Effector CD4-positive, alpha-beta T cell (primary cell): ENCODE results near the gene TNIK.
"Not testable (repeated sequence)": the region's sequence is repeated elsewhere in the genome, so short reads cannot be mapped to it uniquely, and the experiment has no call there.

ENCODE experiments used
- DNase-seq: peaks from one replicate; pipeline ENCODE4 v3.0.0-alpha.2; 2020

The TNIK gene

DNA sequence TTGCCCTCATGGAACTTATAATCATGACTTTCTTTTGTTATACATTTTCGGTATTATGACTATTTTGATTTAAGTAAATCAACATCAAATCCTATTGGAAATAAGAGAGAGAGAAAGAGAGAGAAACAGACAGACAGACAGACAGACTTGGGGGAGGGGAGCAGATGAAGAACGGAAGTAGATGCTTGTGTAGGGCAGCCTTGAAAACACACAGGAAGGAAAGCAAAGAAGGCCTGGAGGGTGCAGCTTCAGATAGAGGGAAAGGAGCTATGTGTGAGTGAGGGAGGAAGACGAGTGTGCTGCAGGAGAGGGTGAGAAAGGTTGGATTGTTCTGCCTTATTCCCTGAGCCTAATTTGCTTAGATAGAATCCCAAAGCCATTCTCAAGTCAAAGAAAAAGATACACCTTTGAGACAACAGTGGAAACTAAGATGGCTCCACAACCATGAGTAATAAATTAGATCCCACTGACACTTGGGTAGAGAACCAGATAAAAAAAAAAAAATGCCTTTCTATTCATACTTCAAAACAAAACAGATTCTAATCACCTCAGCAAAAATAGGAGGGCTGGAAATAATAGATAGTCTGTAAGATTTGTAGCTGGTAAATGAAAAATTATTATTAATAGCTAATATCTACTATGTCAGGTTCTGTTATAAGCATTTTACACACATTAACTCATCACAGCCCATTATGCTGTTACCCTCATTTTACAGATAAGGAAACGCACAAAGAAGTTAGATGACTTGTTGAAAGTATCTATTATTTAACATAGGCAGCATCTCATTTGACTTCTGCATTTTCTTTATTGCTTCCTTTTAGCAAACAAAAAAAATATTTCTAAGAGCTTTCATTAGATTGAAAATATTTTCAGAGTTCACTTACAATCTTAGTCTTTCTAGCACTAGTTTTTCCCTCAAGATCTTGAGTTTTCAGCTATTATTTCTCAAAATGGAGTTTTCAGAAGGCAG is 214.1 kb downstream of the TNIK start:
- DNase-seq, result no peak

GRCh38 chr3:171242951-171243350 is 217.3 kb downstream of the TNIK start:
- no peak for DNase-seq

DNA sequence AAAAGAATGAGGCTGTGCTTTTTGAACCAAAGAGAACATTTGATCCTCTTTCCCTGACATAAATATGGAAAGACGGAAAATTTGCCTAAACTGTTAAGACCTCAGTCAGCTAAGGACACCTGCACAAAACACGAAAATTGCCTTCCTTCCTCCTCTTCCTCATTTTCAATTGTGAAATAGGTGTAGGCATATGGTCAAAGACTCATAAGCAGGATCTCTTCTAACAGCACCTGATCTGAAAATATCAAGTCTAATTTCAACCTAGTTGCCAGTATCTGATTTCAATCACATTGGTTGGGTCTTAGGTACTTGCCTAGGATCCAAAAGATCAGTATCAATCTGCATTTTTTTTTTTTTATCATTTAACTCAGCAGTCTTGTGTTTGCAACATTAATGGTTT is 218.0 kb downstream of the TNIK start:
- DNase-seq, result no peak

DNA sequence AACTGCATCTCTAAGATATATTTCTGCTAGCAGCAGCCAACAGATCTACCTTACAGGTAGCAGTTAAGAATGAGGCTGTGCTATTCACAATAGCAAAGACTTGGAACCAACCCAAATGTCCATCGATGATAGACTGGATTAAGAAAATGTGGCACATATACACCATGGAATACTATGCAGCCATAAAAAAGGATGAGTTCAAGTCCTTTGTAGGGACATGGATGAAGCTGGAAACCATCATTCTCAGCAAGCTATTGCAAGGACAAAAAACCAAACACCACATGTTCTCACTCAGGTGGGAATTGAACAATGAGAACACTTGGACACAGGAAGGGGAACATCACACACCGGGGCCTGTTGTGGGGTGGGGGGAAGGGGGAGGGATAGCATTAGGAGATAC is 218.6 kb downstream of the TNIK start:
- not testable (repeated sequence) for DNase-seq

DNA sequence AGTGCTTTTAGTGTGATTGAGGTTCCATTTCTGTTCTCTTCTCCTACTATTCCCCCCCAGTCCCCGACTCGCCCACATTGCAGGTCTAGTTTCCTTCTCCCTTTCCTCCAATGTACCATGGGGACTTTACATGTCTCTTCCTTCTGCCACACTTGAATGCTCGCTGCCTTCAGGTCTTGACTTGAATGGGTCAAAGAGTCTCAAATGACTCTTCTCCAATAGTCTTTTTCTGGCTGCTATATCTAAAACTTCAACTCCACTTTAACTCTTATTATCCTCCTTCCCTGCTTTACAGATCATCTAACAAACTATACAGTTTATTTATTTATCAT is 219.7 kb downstream of the TNIK start:
- DNase-seq, result no peak

GRCh38 chr3:171239757-171240503 is 220.3 kb downstream of the TNIK start:
- no peak for DNase-seq

GRCh38 chr3:171237009-171237385 is 223.2 kb downstream of the TNIK start:
- no peak for DNase-seq

GRCh38 chr3:171236265-171237008 is 223.8 kb downstream of the TNIK start:
- DNase-seq, result no peak

DNA sequence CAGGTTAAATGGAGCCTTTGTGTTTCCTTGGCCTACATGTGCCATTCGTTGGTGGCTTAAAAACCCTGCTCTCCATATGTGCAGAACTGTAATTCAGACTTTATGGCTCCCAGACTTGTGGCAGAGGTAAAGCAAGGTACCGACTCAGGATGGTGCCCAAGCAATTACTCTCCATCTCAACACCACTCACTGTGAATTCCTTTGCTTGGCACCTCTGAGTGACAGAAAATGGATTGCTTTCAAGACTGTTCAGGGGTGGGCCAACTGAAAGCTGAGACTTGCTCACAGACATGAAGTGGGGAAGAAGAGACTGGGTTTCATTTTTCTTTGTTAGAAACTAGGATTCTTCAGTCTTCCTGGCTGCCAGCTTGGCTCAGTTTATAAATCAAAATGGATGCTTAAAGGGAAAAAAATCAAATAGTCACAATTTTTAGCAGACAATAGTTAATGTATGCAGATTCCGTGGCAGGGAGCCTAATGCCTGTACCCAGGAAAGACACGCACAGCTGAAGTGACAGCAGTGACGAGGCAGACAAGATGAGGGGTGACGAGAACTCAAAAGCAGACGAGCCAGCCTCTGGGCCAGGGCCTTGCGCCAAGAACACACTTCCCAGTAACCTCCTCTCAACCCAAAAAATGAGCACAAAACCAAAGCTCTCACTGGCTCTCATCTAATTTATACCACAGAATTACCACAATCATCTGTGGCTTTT is 225.8 kb downstream of the TNIK start:
- no peak for DNase-seq

DNA sequence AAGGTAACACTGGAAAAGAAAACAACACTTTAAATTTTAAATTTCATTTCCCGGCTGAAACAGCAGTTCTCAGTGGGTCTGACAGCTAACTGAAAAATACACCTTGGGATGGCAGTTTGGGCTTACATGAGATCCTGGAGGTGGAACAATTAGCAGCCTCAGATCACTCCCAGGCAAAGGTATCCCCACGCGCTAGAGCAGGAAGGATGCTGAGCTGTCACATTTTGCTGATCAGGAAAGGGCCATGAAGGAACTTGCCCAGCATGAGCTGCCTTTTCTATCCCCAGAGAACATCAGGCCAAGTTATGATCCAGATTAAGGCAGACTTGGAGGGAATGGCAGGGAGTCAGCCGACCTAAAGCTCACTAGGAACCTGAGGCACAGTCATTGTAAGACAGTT is 228.8 kb downstream of the TNIK start:
- no peak for DNase-seq

DNA sequence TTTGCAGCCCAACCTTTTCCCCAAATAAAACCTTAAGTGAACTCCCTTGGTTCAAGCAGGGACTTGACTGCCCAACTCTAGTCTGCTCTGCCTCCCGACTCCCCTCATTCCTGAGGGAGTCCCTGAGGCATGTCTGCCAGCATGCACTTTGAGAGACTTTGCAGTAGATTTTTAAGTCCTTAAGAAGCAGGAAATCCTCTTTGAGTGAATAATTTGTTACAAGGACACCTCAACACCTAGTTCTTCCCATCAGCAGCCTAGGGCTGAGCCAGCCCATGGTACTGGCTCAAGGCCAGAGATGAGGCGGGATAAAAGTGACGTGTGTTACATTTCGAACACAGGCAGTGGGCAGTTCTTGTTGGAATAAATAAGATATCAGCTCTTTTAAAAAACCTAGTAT is 229.3 kb downstream of the TNIK start:
- DNase-seq, result no peak

- no peak for DNase-seq
These were observed 231.0 kb downstream of the TNIK start for GRCh38 chr3:171229173-171229572.

DNA sequence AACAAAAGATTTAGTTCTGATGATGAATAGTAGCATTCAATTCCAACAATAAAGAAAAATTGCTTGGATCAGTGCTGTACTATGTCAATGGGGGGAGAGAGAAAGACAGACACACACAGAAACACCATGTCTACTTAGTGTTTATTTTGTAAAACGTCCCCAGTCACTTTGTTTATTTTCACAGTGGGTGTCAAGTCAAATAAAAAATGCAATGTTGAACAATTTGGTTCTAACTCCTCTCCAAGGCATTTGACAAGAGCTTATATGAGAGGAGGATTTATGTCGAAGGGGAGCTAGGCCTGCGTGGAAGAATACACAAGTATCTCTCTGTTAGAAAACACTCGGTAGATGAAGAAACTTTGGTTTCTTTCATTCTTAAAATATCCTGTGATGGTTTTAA is 232.0 kb downstream of the TNIK start:
- no peak for DNase-seq

DNA sequence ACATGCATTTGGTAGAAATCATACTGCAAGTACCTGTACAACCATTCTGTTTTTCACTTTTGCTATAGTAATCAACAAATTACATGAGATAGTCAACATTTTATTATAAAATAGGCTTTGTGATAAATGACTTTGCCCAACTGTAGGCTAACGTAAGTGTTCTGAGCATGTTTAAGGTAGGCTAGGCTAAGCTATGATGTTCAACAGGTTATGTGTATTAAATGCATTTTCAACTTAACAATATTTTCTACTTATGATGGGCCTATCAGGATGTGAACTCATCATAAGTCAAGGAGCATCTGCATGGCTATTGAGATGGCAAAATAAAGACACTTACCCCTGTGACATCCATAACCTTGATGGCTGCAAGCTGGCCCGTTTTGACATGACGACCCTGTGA is 232.4 kb downstream of the TNIK start:
- no peak for DNase-seq

DNA sequence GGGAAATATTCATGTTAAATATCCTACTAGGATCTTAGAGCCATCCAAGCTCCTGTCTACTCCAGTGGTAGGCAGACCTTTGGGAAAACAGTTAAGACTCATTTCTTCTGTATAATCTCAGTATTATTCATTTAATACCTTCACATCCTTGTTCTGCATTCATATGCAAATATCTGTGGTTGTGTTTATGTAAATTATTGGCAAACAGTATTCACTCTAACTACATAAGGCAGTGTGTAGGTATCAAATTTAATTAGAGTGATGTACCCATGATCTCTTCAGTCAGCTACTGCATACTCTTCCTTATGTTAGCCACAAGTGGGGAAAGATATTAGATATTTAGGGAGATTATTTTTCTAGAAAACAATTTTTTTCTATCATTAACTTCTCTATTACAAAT is 232.8 kb downstream of the TNIK start:
- DNase-seq, result no peak

GRCh38 chr3:171226794-171227193 is 233.4 kb downstream of the TNIK start:
- DNase-seq, result no peak

- no peak for DNase-seq
These were observed 234.5 kb downstream of the TNIK start for GRCh38 chr3:171225708-171226107.

- DNase-seq, result no peak
These were observed 235.0 kb downstream of the TNIK start for GRCh38 chr3:171225165-171225564.

DNA sequence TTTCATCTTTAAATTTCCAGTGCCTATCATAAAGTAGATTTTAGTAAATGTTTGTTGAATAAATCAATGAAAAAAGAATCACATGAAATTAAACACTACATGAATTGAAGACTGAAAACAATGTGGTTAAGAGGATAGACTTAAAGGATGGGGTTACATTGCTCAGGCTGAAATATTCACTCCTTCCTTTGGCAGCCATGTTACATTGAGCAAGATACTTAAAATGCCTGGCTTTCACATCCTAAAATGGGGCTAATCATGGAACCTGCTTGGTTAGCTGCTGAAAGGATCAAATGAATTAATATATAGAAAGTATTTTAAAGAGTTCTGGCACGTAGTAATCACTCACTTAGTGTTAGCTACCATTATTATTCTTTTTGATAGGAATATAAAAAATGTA is 236.8 kb downstream of the TNIK start:
- DNase-seq, result no peak

GRCh38 chr3:171222995-171223394 is 237.2 kb downstream of the TNIK start:
- DNase-seq, result no peak

DNA sequence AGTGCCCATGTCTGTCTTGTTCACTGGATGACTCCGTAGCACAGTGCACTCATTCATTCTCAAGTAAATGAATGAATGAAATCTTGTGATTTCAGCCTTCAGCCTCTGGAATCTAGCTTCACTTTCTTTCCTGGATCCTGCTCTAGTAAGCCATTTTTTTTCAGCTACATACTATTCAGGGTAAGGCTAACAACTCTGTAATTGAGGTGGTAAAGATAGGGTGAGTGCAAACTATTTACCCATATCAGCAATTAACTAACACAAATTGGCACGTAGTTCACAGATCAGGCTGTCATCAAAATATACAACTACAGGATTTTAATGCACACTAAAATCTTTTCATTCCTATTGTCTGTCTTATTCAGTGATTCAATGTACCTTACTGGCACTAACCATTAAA is 238.6 kb downstream of the TNIK start:
- DNase-seq, result no peak

- no peak for DNase-seq
These were observed 239.1 kb downstream of the TNIK start for GRCh38 chr3:171221104-171221503.

DNA sequence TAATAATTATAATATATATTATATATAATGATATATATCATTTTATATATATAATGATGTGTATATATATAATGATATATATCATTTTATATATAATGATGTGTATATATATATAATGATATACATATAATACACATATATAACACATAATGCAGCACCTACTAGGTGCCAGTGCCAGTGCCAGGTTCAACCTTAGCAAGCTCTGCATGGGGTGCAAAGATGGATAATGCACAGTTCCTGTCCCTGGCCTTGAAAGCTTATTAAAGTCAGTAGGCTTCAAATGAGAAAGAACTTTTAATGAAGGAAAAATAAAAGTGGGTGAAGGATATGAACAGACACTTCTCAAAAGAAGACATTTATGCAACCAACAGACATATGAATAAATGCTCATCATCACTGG is 240.9 kb downstream of the TNIK start:
- DNase-seq, result no peak
